MG63 (cell line): ENCODE measurements around the gene FBXL15. TPM values are rescaled to one million over a fixed set of nuclear protein-coding genes. Genes with fewer than 3 reads are reported as not detected.

Source experiments
- DNase-seq: peaks from one replicate; pipeline ENCODE4 v3.0.0-alpha.2; 2020
- H3K27me3 ChIP-seq: fragments of 250-450 bp; sonication (Bioruptor Pico); 2 replicates; pipeline ENCODE4 v1.5.1; 2020; ENCODE audit warnings: mild to moderate bottlenecking, moderate library complexity
- H3K36me3 ChIP-seq: fragments of 250-450 bp; sonication (Bioruptor Pico); 2 replicates; pipeline ENCODE4 v1.5.1; 2020; ENCODE audit warnings: mild to moderate bottlenecking, moderate library complexity
- H3K4me3 ChIP-seq: fragments of 250-450 bp; sonication (Bioruptor Pico); 2 replicates; pipeline ENCODE4 v1.5.1; 2020; ENCODE audit warnings: mild to moderate bottlenecking, moderate library complexity
- H3K9me3 ChIP-seq: fragments of 250-450 bp; sonication (Bioruptor Pico); 2 replicates; pipeline ENCODE4 v1.5.1; 2020; ENCODE audit warnings: mild to moderate bottlenecking, moderate library complexity
- total RNA-seq: library from RNA; depleted of rRNA; stranded (reverse); fragments of >200 nt; shearing (Covaris generic); gene quantifications from 2 replicates; pipeline ENCODE4 v1.2.3, GENCODE V29; 2014; ENCODE audit warnings: low replicate concordance

The FBXL15 gene
- total RNA-seq, 1 experiment from 2014 or later: 10.7 TPM

DNA sequence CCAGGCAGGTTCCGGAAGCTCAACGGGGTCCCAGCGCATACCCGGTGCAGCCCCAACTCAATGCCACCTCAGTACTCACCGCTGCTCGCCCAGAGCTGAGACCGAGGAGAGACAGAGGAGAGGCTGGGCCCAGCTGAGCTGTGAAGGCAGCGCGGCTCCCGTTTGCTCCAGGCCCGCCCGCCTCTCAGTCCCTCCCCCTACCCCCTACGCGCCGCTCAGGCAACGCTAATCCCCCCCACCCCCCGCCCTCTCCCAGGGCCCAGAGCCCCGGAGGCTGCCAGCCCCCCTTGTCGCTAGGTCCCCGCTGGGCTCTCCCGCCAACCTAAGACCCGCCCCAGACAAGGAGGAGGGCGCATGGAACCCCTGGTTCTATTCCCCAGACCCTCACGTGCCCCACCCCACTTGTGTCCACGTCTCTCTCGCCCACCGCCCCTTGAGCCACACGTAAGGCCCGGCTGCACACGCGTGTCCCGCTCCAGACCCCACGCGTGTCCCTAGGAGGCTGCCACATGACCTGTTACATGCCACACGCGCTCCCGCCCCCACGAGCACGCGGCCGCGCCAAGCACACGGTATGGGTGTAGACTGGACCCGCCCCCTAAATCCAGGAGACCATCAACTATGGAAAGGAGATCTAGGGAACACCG is 1.9 kb upstream of the FBXL15 start, which contains the start of gene PSD:
Gene PSD, minus strand, starts transcription at position 164 of the 647 bp plus-strand sequence. CDS start 1,747 bp downstream, outside the sequence.
- no peak for DNase-seq
- no peaks in the 10 kb centered on the region for H3K9me3 ChIP-seq
- peak within 1 kb of the TSS; percentile 69 for H3K4me3 ChIP-seq
- peaks cover 5% of the 10 kb centered on the region; the same call in 1 of the 2 replicates for H3K36me3 ChIP-seq
- peaks cover 4% of the 10 kb centered on the region for H3K27me3 ChIP-seq

DNA sequence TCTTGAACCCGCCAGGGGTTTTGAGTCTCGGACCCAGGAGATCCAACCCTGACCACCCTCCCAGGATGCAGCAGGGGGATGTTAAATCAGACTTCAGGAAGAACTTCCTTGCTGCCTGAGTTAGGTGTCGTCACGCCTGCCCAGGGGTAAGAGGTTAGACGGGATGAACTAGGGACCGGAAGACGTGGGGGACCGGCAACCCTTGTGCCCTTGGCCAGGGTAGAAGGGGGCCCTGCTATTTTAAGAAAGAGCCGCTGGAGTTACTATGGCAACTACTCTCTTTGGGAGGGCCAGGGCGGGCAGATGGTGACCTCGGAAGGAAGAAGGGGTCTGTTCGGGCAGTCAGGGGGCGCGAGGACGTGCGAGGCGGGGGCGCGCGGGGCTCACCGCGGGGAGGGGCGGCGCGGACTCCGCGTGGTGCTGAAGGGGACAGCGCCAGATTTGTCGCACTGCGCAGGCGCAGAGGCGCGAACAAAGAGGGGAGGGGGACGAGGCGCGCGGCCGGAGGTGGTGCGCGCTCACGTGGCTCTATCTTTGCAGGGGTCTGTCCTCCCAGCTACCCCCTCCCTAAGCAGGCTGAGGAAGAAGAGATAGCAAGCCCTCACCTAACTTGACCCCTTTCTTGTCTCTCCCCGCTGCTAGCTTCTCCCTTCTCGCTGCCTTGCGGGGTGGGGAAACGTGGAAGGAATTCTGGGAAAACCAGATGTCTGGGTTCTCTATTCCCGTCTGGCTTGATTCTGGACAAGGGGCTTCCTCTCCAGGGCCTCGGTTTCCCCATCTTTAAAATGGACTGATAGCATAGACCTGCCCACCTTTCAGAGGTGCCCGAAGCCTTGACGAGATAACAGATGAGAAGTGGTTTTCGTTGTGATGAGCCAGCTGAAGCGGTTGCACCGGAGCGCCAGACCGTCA is 1.1 kb upstream of the FBXL15 start:
- Histone ChIP-seq H3K36me3 (peaks cover 5% of the 10 kb centered on the region), H3K9me3 (no peaks in the 10 kb centered on the region), H3K4me3 (peak overlapping the region; percentile 69), H3K27me3 (peaks cover 4% of the 10 kb centered on the region)
- peak; percentile 37 for DNase-seq

DNA sequence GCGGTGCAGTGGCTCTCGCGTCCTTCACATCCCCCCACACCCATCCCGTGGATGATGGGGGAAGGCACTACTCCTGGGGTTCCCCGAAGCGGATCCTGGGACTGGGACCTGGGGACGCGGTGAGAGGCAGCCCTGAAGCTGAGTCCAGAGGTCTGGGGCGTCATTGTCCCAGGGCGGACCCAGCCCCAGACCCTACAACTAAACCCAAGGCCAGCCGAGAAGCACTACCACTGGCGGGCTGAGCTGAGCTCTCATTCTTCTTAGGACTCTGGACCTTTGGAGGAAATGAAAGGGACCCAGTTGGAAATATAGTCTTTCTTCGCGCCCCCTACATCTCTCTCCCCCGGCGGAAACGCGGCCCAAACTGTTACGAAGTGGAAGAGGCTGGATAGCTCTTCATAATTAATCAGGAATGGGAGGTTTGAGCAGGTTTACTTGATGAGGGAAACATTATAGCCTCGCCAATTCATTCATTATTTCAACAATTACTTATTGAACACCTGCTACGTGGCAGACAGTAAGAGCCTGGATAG is 389 bp upstream of the FBXL15 start:
- Histone ChIP-seq H3K9me3 (no peaks in the 10 kb centered on the region), H3K4me3 (peak overlapping the region; percentile 69), H3K36me3 (peaks cover 5% of the 10 kb centered on the region), H3K27me3 (peaks cover 4% of the 10 kb centered on the region)
- no peak for DNase-seq

DNA sequence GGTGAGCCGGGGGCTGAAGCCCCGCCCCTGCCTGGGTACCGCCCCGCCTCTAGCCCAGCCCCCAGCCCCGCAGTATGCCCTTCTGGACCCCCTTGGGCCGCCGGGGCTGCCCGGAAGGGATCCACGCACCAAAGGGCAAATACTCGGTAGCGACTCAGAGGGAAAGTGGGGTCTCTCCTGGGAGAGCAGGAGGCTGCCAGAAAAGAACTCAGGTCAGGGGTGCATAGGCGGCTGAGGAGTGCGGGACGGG is 796 bp downstream of the FBXL15 start:
- Histone ChIP-seq H3K9me3 (no peaks in the 10 kb centered on the region), H3K4me3 (peak overlapping the region; percentile 69), H3K36me3 (peaks cover 5% of the 10 kb centered on the region), H3K27me3 (peaks cover 4% of the 10 kb centered on the region)
- no peak for DNase-seq

DNA sequence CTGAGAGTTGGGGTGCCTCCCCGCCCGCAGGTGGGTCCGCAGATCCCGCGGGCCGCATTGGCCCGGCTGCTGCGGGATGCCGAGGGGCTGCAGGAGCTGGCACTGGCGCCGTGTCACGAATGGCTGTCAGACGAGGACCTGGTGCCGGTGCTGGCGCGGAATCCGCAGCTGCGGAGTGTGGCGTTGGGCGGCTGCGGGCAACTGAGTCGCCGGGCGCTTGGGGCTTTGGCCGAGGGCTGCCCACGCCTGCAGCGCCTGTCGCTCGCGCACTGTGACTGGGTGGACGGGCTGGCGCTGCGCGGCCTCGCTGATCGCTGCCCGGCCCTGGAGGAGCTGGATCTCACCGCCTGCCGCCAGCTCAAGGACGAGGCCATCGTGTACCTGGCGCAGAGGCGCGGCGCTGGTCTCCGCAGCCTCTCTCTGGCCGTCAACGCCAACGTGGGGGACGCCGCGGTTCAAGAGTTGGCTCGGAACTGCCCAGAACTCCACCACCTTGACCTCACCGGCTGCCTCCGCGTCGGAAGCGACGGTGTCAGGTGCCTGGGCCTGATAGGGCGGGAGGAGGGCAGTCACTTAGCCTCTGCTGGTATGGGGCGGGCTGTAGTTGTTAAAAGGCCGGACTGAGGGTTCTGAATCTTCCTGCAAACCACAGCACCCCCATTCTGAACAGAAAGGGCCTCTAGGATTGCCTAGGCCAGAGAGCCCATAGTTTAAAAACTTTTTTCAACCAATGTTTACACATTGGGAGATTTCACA is 1.3 kb downstream of the FBXL15 start:
- DNase-seq: peak; percentile 30

DNA sequence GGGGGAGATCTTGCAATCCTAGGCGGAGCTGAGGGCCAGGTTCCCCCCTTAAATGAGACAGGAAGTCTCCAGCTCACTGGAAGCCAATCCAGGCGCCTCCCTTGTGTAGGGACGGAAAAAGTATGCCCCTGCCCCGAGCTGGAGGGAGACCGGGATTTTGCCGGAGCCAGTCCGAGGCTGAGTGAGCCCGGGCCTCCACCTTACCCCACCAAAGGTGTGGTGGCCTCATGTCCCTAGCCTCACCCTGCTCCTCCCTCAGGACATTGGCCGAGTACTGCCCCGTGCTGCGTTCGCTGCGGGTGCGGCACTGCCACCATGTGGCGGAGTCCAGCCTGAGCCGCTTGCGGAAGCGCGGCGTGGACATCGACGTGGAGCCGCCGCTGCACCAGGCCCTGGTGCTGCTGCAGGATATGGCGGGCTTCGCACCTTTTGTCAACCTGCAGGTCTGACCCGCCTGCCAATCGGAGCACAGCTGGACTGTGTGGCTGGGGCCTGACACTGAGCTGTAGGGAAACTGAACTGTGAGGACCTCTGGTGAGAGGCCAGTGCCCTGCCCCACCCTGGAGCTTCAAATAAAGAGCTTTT is 2.0 kb downstream of the FBXL15 start:
- no peaks in the 10 kb centered on the region for H3K9me3 ChIP-seq
- peak overlapping the region; percentile 69 for H3K4me3 ChIP-seq
- H3K36me3 ChIP-seq: peaks cover 5% of the 10 kb centered on the region
- H3K27me3 ChIP-seq: peaks cover 4% of the 10 kb centered on the region
- peak; percentile 59 for DNase-seq

More for the DNA sequence above, 1.3 kb downstream of the FBXL15 start:
- Histone ChIP-seq H3K36me3 (peaks cover 5% of the 10 kb centered on the region), H3K9me3 (no peaks in the 10 kb centered on the region), H3K4me3 (peak overlapping the region; percentile 69), H3K27me3 (peaks cover 4% of the 10 kb centered on the region)

DNA sequence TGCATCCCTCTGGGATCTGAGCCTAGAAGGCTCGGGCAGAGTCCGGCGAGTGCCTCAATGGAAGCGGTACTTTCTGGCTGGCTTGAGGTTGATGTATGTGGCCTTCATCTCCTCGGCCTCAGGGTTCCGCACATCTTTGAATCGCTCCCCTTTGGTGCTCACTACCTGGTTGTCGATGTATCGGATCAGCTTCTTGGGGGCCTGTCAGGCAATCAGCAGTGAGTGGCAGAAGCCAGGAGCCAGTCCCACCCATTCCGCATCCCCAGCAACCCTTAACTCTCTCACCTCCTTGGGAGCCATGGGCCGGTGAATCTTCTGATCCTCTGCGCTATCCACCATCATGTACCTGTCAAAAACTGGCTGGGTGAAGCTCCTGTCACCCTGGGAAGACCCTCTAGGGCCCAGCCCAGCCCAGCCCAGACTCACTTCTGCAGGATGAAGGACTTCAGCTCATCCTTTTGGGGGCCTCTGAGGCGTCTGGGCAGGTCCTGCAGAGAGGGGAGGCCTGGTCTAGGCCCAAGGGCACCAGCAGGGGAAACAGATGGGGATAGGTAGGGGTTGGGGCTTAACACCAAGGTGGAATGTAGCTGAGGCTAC is 2.8 kb downstream of the FBXL15 start:
- peaks cover 4% of the 10 kb centered on the region; the same call in 1 of the 2 replicates for H3K27me3 ChIP-seq
- no peaks in the 10 kb centered on the region for H3K9me3 ChIP-seq
- H3K36me3 ChIP-seq: peaks cover 5% of the 10 kb centered on the region
- H3K4me3 ChIP-seq: no peak overlapping the region
- DNase-seq: no peak

DNA sequence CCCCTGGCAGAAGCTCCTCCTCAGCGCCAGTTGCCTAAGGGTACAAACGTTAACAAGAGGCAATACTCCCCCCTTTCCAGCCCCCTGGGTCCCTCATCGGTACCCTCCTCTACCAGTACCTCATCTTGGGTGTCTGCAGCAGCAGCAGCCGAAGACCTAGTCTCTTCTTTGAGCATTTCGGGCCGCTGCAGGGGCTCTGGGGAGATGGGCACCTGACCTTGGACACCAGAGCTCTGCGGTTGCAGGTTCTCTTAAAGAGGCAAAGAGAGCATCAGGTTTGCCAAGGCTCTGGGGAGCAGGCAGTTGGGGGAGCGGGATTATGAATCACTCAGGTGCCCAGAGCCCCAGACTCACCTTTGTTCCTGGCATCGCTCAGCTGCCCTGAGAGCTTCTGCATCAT is 3.5 kb downstream of the FBXL15 start:
- DNase-seq: no peak
- Histone ChIP-seq H3K36me3 (peaks cover 5% of the 10 kb centered on the region), H3K9me3 (no peaks in the 10 kb centered on the region), H3K4me3 (no peak overlapping the region), H3K27me3 (peaks cover 2% of the 10 kb centered on the region; the same call in 1 of the 2 replicates)

DNA sequence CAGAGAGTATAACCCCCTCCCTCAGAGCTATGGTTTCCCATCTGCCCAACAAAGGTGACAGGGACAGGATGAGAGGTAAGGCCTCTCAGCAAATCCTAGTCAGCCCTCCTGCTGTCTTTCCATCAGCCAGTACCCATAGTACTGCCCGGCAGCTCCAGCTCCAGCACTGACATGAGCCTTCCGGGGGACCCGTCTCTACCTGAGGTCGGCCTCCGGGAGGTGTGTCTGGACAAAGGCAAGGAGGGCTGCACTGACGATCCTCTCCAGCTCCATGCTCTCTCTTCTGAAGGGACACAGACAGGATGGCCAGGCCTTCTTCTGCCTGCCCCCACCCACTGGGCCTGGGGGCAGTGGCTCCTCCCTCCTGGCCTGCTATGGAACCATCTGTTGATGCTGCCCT is 4.3 kb downstream of the FBXL15 start:
- Histone ChIP-seq H3K36me3 (peaks cover 5% of the 10 kb centered on the region), H3K27me3 (no peaks in the 10 kb centered on the region), H3K4me3 (no peak overlapping the region), H3K9me3 (no peaks in the 10 kb centered on the region)
- DNase-seq: no peak

DNA sequence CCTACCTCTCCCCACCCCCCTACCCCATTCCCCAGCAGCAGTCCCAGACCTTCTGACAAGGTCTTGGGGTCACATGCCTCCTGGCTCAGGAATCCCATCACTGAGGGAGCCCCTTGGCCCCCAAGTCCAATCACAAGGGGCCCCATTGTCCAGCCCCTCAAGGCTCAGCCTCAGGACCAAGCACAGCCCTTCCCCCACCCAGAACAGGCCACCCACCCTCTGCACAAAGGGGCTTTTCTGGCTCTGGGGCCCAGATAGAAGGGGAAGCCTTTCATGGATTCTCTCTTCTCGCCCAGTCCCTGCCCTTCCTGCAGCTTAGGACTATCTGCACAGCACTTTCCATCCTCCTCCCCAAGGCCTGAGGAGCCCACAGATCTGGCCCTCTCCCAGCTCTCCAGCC is 4.8 kb downstream of the FBXL15 start:
- DNase-seq: no peak
- H3K36me3 ChIP-seq: peaks cover 7% of the 10 kb centered on the region
- H3K9me3 ChIP-seq: no peaks in the 10 kb centered on the region
- no peaks in the 10 kb centered on the region for H3K27me3 ChIP-seq
- H3K4me3 ChIP-seq: no peak overlapping the region

DNA sequence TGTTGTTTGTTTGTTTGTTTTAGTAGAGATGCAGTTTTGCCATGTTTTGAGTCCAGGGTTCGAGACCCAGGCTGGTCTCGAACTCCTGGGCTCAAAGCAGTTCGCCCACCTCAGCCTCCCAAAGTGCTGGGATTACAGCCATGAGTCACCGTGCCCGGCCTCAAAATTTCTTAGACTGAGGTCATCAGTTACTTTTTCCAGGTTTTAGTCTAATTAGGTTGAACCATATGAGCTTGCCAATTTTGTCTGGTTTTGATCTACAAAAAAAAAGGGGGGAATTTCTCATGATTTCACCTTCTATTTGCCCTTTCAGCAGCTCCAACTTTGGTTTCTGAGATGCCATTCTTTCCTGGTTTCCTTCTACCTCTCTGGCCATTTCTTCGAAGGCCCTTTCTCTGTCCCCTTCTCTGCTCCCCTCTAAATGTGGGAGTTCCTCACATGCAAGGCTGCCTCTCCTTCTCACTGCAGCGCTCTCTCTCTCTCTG is 6.2 kb downstream of the FBXL15 start:
- H3K27me3 ChIP-seq: no peaks in the 10 kb centered on the region
- DNase-seq: no peak
- peaks cover 13% of the 10 kb centered on the region for H3K36me3 ChIP-seq

DNA sequence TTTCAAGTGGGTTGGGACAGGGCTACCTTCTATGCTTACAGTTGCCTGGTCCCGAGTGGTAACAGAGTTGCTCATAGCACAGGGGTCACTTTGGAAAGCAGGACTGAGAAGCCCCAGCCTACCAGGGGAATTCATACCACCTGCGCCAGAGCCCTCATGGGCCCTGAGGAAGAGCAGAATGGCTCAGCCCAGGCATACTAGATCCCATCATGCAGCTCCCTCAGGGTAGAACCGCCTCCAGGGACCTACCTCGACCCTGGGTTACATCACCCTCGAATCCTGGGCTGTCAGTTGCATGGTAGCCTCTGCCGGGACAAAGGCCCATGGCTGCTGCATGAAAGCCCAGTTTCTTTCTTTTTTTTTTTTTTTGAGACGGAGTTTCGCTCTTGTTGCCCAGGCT is 8.8 kb downstream of the FBXL15 start:
- DNase-seq: no peak
- no peak overlapping the region for H3K4me3 ChIP-seq
- H3K27me3 ChIP-seq: no peaks in the 10 kb centered on the region
- peaks cover 8% of the 10 kb centered on the region; the same call in 1 of the 2 replicates for H3K36me3 ChIP-seq
- H3K9me3 ChIP-seq: no peaks in the 10 kb centered on the region

More for the DNA sequence above, 6.2 kb downstream of the FBXL15 start:
- Histone ChIP-seq H3K9me3 (no peaks in the 10 kb centered on the region), H3K4me3 (no peak overlapping the region)

DNA sequence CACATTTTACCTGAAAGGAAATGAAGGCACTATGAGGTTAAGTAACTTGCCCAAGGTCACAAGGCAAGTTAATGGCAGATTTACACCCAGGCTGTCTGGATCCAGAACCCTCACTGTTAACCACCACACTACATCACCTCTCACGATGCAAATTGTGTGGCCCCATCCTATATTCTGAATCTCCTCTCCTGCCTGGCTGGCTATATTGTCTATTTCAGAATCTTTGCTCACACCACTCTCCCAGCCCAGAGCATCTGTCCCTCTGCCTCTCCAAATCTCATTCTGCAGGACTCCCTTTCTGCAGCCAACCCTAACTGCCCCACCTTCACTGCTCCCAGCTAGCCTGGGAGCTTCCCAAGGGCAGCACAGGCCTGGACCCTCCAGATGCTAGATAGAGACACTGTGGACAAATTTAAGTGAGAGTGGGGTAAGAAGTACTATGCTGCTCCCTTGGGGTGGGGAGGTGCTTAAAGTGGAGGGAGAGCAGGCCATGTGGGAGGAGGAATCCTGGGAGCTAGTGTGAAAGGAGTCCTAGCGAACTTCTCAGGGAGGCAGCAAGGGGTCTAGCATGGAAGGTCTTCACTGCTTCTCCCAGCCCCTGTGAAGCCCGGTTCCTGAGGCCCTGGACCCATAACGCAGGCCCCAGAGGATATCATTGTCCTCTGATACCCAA is 11.0 kb downstream of the FBXL15 start:
- peak overlapping the region; percentile 77 for H3K4me3 ChIP-seq
- no peak for DNase-seq
- H3K27me3 ChIP-seq: no peaks in the 10 kb centered on the region
- peaks cover 8% of the 10 kb centered on the region; the same call in 1 of the 2 replicates for H3K36me3 ChIP-seq
- H3K9me3 ChIP-seq: no peaks in the 10 kb centered on the region

DNA sequence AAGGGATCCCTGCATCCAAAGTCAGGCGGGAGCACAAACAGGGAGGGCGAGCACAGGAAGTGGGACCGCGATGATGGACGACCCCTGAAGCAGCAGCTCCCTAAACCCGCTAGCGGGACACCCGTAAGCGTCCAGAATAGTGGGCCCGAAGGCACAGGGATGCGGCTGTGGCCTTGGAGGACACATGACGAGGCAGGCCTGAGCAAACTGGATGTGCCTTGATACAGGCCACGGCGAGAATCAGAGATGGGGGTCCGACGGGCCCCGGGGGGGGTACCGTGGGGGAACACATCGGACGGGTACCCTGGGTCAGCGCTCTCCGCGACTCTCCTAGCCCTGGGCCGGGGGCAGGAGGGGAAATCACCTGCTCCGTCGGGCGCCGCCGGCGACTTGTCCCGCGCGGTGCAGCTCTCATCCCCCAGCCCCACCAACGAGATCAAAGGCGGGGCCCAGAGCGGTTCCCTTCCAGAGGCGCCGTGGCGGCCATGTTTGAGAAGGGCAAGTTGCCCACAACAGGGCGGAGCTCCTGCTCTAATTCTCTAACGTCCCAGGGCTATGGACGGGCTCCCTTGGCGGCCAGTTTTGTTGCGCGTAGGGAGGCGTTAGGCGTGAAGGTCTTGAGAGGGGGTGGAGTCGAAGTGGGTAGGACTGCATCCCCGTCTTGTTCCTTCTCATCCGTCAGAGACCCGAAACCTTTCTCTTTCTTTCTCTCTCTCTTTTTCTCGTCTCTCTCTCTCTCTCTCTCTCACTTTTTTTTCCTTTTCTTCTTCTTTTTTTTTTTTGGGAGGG is 11.7 kb downstream of the FBXL15 start, which contains the start of gene CUEDC2:
Gene CUEDC2, minus strand, starts transcription at position 413 of the 789 bp plus-strand sequence. CDS start 7,386 bp downstream, outside the sequence.
- Histone ChIP-seq H3K4me3 (peak within 1 kb of the TSS; percentile 77), H3K36me3 (peaks cover 8% of the 10 kb centered on the region; the same call in 1 of the 2 replicates), H3K27me3 (no peaks in the 10 kb centered on the region), H3K9me3 (no peaks in the 10 kb centered on the region)
- DNase-seq: peak; percentile 95

DNA sequence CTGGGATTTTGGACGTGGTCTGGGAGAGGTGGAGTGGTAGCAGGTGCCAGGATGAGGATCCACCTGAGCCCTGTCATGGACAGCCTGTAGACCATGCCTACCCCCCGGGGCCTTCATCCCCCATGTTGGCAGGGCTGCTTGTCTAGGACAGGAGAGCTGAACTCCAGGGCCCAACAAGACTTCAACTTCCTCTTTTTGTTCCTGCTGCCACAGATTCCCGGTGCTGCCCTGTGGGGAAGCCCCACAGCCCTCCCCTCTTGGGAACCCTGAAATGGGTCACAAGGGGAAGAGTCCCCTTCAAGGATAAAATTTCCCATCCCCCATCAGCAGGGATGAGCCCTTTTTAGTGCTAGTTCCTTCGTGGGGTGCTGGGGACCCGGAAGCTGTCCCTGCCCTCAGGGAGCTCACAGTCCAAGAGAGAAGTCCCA is 13.0 kb downstream of the FBXL15 start:
- Histone ChIP-seq H3K9me3 (no peaks in the 10 kb centered on the region), H3K4me3 (no peak overlapping the region), H3K36me3 (peaks cover 8% of the 10 kb centered on the region; the same call in 1 of the 2 replicates), H3K27me3 (no peaks in the 10 kb centered on the region)
- DNase-seq: no peak
